Measurements from ENCODE around the gene IL23A.
"Not testable (repeated sequence)": the region's sequence is repeated elsewhere in the genome, so short reads cannot be mapped to it uniquely, and the experiment has no call there.

The IL23A gene, protein sequence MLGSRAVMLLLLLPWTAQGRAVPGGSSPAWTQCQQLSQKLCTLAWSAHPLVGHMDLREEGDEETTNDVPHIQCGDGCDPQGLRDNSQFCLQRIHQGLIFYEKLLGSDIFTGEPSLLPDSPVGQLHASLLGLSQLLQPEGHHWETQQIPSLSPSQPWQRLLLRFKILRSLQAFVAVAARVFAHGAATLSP

DNA sequence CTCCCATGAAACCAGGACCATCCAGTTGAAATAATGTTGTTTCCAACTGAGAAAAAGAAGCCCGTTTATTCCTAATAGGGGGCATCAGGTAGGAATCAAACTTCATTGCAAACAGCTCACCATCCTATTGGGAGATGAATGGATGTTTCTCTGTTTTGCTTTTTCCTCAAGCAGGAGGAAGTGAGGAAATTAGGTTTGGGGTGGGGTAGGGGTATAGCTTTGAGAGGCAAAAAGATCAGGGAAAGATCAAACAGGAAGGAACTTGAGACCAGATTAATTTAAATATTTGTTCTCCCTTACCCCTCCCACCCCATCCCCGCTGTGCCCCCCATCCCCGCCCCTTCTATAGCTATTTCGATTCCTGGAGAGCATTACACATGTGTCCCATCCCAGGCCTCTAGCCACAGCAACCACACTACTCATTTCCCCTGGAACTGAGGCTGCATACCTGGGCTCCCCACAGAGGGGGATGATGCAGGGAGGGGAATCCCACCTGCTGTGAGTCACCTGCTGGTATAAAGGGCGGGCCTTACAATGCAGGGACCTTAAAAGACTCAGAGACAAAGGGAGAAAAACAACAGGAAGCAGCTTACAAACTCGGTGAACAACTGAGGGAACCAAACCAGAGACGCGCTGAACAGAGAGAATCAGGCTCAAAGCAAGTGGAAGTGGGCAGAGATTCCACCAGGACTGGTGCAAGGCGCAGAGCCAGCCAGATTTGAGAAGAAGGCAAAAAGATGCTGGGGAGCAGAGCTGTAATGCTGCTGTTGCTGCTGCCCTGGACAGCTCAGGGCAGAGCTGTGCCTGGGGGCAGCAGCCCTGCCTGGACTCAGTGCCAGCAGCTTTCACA lies at the start of gene IL23A:
TSS of gene IL23A (plus strand) at position 577 of the 850 bp plus-strand sequence. CDS start at position 738, 161 bp downstream.
- DNase-seq = peak; percentile 24

DNA sequence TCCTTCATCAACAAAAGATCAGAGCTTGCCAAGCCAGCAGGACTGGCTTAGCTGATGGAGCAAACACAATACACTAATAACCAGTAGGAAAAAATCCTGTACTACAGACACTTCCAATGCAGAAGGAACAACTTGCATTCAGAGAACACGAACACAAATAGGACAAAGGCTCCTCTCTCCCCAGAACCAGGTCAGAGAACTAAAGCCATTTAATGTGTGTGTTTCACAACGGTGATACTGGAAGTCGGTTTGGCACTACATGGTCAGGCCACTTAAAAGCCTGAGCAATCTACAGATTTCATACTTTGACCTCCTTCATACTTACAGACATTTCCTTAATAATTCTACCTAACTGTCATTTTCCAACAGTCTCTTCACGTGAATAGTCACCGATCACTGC lies 44.9 kb upstream of the IL23A start:
- no peak for DNase-seq

DNA sequence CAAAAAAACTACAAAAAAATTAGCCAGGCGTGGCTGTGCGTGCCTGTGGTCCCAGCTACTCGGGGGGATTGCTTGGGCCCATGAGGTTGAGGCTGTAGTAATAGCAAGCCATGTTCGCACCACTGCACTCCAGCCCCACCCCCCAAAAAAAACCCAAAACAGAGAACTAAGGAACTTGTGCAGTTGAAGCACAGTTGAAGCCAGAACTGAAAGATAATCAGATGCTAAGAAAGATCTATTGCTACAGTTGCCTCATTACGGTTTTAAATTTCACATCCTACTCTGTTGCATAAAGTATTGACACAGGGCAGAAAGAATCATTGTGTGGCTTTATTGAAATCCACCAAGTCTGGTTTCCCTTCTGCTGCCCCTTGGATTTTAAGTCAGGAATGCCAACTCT lies 42.4 kb upstream of the IL23A start:
- DNase-seq = no peak

DNA sequence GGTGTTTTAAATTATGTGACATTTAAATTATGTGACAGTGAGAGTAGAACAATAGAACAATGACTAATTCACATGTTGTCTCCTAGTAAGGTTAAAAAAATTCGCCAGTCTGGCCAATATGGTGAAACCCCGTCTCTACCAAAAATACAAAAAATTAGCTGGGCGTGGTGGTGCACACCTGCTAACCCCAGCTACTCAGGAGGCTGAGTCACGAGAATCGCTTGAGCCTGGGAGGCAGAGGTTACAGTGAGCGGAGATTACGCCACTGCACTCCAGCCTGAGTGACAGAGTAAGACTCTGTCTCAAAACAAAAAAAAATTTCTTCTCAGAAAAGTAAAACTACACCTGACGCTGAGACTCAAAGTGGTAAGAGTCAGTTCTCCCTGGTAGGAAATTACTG lies 41.3 kb upstream of the IL23A start:
- no peak for DNase-seq

DNA sequence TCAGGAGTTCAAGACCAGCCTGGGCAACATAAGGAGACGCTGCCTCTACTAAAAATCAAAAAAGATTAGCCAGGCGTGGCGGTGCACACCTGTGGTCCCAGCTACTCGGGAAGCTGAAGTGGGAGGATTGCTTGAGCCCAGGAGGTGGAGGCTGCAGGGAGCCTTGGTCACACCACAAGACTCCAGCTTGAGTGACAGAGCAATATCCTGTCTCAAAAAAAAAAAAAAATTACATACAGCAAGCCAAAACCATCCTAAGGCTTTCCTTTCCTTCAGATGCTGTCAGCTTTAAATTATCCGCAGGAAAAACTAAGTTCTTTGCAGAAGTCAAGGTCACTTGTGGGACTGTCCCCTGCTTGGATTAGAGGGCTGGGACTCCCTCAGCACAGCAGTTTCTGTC lies 39.9 kb upstream of the IL23A start:
- no peak for DNase-seq

DNA sequence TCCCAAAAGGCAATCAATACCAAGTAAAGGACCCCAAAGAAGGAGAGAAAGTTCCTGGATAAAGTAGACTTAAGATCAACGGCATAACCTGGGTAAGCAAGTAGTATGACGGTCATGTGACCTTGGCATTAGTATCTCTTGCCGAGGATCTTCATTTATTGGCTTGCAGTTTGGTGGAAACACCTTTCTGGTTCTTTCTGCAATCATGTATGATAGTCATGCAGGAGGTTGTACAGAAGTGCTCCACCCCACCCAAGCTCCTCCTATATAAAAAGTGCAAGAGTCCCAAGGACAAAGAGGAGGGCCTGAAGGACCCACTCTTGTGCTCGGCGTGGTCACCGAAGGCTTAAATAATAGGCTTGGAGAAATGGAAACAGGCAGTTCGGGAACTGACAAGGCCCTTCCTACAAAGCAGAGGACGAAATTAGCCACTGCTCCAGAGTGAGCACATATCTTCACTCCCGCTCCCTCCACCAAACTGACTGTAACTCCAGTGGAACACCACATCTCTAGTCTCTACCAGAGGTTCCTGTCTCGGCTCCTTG lies 39.3 kb upstream of the IL23A start:
- peak; percentile 10 for DNase-seq

DNA sequence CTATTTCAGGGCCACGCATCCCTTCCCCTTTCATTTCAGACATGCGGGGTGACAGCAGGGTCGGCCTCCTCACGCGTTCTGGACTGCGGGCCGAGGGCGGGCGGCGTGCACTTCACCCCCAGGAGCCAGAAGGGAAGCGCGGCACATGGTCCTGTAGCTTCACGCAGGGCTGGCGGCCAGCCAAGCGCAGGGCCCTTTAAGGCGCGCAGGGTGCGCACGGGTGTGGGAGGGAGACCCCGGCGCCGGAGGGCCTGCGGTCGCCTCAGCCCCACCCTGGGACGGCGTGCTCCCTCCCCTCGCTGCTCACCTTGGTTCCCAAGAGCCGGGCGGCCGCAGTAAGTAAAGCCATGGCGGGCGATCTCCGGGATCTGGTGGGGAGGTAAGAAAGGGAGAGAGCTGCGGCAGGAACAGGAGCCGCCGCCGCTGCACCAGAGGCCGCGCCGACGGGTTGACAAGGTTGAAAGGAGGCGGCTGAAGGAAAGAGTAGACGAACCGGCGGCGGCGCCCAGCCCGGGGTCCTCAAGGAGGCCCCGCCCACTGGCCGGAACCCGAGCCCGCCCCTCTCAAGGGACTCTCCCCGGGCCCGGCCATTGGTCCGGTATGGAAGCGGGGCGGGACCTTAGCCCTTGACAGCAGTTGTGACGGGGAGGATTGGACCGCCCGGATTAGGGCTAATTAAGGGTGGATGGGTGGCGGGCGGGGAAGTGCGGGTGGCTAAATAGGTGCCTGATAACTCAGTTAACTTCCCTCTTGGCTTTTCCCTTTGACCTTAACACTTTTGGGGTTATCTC lies 38.6 kb upstream of the IL23A start, which contains the start of gene CS:
TSS of gene CS (minus strand) at position 478 of the 791 bp plus-strand sequence. CDS start at position 349, 129 bp downstream.
- peak; percentile 98 for DNase-seq

DNA sequence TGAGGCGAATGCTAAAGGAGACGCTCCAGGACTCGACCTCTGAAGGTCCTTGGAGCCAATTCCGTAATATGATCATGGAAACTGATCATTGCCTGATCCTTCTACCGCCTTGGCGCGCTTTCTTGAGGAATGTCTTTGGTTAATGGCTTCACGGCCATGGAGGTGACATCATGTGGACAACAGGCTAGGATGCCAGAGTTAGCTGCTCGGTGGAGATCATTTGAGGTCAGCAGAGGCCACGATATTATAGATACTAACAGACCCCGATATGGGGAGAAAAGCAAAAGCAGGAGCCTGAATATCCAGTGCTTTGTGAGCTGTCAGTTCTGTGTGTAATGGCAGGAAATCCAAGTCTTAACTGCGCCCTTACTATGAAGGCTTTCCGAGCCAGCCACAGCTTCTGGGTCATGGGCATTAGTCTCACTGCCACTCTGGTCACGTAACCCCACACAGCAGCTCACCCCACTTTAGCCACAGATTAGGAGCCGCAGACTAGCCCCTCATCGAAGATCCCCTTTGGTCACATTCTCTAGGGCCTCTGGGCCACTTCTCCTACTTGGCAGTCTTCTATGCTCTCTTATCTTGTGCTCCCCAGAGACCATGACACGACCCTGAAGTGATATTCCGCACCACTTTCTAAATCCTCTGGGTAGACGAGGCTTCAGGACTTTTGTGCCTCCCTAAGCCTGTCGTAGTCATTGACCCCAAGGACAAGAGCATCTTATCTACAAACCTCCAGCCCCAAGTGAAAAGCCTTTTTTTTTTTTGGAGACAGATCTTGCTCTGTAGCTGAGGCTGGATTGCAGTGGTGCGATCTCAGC lies 37.8 kb upstream of the IL23A start:
- DNase-seq = no peak

DNA sequence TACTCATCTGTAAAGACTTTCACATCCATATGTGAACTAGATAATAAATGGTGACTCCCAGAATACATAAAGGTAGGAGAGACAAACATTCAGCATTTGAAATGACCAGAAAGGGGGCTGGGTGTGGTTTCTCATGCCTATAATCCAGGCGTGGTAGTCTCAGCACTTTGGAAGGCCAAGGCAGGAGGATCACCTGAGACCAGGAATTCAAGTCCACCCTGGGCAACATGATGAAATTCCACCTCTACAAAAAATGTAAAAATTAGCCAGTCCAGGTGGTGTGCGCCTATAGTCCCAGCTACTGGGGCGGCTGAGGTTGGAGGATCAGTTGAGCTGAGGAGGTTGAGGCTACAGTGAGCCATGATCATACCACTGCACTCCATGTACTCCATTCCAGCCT lies 34.4 kb upstream of the IL23A start:
- no peak for DNase-seq

DNA sequence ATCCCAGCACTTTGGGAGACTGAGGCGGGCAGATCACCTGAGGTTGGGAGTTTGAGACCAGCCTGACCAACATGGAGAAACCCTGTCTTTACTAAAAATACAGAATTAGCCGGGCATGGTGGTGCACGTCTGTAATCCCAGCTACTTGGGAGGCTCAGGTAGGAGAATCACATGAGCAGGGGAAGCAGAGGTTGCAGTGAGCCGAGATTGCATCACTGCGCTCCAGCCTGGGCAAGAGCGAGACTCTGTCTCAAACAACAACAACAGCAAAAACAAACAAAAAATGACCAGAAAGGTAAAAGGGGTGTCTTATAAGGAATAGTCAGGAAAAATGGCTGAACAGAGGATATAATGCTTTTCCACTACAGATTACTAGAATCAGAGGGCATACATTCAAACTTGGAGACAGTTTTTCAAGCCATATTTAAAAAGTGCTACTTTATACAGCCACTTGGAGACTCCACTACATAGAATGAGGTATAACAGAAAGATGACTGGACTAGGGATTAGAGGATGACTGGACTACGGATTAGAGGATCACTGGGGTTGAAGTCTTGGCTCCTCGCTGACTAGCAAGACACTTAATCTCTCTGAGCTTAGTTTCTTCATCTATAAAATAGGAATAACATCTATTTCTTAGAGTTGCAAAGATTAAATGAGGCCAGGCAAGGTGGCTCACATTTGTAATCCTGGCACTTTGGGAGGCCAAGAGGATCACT lies 33.7 kb upstream of the IL23A start:
- no peak for DNase-seq

DNA sequence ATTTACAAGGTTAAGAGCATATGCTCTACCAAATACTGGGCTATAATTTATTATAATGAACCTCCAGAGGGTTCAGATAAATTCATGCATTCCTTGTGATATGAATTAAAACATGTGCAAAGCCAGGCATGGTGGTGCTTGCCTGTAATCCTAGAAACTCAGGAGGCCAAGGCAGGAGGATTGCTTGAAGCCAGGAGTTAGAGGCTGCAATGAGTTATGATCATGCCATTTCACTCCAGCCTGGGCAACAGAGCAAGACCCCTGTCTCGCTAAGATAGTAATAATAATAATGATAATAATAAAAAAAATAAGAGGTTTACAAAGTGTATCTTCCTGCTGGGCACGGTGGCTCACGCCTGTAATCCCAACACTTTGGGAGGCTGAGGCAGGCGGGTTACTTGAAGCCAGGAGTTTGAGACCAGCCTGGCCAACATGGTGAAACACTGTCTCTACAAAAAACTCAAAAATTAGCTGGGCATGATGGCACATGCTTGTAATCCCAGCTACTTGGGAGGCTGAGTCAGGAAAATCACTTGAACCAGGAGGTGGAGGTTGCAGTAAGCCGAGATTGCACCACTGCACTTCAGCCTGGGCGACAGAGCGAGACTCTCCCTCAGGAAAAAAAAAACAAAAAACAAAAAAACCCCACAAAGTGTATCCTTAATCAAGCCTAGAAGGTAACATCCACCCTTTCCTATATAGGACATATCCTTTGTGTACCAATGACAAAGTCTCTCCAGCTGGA lies 31.3 kb upstream of the IL23A start:
- no peak for DNase-seq

DNA sequence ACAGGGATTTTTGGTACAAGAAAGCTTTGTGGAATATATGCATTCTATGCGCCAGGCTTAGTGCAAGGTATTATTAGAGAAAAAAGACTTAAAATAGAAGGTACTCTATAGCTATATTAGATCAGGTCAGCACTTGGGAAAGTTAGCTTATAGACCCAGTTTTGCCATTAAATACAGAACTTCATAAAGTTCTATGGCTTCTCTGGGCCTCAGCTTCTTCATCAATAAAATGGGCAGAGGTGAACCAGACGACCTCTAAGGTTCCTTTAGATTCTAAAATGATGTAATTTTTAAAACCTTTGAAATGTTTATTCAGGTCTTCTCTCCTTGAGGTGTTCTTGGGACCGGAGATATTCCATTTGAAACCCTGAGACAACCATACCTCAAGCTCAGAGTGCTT lies 30.0 kb upstream of the IL23A start:
- DNase-seq = no peak

DNA sequence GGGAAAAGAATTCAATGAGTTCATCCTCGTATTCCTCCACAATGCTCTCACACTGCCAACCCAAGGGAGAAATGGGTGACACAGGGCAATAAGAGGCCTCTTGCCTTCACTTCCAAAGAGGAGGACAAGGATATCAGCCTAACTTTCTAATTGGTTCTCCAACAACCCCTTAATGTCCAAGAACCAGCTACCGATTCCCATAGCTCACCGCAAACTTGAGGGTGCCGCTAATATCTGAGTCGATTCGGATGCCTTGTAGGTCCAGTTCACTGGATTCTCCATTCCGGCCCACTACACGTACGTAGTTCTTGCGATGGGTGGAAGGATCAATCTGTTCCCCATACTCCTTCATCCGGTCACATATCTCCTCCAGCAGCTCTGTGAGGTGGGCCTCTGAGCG lies 27.7 kb upstream of the IL23A start:
- DNase-seq = no peak

DNA sequence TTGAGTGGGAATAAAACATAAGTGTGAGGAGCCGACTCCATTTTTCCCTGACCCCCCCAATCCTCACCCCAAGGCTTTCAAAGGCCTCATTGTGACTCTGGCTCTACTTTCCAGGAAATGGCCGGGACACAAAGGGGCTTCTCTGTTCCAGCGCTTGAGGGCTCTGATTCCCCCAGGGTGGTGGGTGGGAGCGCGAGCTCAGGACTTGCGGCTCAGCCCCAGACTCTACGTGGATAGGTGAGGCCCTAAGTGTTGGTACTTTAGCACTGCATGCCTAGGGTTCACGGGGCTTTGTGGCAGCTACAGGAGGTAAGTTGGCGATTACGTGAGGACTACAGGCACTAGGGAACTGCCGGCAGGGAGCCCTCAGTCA lies 23.4 kb upstream of the IL23A start:
- no peak for DNase-seq

DNA sequence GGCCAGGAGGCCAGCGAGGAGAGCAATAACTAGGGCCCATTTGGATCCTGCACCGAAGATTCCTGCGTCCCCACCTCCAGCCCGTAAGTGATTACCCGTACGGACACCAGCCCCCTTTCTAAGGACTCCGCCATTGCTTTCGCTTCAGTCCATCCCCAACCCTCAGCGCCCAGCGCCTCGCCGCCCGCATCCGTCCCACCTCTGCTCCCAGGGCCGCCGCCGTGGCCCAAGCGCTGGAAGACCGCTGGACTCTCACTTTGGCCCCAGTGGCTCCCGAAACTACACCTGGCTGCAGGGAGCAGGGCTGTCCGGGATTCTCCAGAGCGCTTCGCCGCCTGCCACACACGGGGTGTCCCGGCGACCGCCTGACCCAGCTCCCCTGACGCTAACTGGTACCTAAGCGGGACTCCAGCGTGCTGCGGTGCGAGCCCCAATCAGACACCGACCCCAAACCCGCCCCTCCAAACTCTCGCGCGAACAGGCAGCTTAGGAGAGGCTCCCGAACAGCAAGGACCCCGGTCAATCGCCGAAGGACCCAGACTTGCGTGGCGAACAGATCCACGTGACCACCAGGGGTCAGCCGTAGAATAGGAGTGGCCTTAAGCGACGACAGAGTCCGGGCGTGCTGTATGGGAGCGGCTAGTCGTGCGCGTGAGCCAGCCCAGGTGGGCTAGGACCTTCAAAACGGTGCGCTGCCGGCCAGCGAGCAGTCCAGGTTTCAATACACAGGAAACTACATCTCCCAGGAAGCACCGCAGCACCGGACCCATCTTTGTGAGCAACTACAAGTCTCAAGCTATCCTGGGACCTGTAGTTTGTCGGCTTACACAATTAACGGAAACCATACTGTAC lies 22.8 kb upstream of the IL23A start, which contains the start of gene CNPY2:
TSS of gene CNPY2 (minus strand) at position 367 of the 852 bp plus-strand sequence. CDS start 771 bp downstream, outside the sequence.
- DNase-seq = peak; percentile 97

DNA sequence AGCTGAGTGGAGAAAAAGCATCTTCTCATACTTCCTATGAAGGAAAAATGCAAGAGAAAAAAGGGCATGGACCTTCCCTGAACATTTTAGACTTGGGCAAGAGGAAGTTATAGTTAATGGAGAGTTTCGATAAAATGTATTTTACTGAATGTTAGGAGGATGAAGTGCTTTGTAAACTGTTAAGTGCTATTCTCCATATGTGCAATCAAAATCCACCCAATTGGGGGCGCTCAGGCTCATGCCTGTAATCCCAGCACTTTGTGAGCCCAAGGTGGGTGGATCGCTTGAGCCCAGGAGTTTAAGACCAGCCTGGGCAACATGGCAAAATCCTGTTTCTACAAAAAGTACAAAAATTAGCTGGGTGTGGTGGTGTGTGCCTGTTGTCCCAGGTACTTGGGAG lies 21.0 kb upstream of the IL23A start:
- no peak for DNase-seq

DNA sequence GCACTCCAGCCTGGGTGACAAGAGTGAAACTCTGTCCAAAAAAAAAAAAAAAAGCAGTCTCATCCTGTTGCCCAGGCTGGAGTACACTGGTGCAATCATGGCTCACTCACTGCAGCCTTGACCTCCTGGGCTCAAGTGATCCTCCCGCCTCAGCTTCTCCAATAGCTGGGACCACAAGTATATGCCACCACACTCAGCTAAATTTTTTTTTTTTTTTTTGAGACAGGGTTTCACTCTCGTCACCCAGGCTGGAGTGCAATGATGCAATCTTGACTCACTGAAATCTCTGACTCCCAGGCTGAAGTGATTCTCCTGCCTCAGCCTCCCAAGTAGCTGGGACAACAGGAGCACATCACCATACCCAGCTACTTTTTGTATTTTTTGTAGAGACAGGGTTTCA lies 17.7 kb upstream of the IL23A start:
- DNase-seq = no peak

DNA sequence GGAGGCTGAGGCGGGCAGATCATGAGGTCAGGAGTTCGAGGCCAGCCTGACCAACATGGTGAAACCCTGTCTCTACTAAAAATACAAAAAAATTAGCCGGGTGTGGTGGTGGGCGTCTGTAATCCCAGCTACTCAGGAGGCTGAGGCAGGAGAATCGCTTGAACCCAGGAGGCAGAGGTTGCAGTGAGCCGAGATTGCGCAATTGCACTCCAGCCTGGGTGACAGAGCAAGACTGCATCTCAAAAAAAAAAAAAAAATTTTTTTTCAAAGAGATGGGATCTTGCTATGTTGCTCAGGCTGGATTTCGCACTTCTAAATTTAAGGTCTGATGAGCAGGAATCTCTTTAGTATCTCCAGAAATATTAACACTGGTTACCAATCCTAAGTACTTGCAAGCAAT lies 17.1 kb upstream of the IL23A start:
- not testable (repeated sequence) for DNase-seq

DNA sequence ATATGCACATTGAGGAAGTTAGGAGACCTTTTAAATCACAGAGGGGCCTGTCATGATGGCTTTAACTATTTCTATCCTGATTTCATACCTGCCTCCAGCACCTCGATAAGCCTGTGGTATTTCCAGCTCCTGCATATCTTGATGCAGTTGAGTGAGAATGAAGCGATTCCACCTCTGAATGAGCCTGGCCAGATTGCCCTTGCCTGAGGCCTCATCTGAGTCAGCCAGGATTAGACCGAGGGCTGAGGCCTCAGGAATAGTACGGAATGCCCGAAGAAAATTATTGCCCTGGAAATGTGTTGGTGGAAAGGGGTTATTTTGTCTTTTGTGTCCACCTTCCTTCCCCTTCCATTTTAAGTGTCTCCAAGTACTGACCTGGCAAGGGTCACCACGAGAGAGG lies 14.5 kb upstream of the IL23A start:
- DNase-seq = no peak

DNA sequence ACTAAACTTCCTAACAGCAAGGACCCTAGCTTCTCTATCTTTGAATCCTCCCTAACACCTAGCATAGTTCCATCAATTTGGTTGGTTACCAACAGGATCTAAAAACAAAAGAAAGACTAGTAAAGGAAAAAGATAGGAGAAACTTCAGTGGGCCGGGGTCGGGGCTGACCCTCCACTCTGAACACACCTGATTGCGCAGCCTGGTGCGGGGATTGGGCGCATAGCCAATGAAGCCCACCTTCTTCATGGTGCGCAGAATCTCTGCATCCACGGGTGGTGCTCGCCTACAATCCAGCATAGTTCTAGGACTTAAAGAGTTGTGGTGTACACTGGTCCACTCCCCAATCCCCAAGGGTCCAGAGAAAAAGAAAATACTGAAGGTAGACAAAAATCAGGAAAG lies 12.6 kb upstream of the IL23A start:
- no peak for DNase-seq
